ENCODE results near the gene SLC26A4.

DNA sequence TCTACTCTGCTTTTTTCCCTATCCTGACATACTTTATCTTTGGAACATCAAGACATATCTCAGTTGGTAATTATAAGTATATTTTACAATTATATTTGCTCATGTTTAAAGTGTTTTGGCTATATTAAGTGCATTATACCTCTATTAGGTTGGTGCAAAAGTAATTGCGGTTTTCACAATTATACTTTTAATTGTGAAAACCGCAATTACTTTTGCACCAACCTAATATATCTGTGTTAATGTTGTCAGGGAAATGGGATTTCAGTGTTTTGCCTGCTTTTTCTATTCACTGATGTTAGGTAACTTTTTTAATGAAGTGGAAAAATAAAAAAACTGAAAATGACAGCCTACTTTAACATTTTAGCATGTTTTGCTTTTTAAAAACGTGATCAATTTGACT lies 11.6 kb downstream of the SLC26A4 start:
- TF ChIP-seq, protein P1, sequence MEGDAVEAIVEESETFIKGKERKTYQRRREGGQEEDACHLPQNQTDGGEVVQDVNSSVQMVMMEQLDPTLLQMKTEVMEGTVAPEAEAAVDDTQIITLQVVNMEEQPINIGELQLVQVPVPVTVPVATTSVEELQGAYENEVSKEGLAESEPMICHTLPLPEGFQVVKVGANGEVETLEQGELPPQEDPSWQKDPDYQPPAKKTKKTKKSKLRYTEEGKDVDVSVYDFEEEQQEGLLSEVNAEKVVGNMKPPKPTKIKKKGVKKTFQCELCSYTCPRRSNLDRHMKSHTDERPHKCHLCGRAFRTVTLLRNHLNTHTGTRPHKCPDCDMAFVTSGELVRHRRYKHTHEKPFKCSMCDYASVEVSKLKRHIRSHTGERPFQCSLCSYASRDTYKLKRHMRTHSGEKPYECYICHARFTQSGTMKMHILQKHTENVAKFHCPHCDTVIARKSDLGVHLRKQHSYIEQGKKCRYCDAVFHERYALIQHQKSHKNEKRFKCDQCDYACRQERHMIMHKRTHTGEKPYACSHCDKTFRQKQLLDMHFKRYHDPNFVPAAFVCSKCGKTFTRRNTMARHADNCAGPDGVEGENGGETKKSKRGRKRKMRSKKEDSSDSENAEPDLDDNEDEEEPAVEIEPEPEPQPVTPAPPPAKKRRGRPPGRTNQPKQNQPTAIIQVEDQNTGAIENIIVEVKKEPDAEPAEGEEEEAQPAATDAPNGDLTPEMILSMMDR (IDR thresholded peaks at IDR 0.05): no peak
- TF ChIP-seq POLR2A (IDR thresholded peaks at IDR 0.05) (no peak), EP300 (IDR thresholded peaks at IDR 0.05) (no peak)

Measured in tibial nerve (tissue), 4 donors.